ENCODE measurements around the gene PAPSS1.

Gene PAPSS1

DNA sequence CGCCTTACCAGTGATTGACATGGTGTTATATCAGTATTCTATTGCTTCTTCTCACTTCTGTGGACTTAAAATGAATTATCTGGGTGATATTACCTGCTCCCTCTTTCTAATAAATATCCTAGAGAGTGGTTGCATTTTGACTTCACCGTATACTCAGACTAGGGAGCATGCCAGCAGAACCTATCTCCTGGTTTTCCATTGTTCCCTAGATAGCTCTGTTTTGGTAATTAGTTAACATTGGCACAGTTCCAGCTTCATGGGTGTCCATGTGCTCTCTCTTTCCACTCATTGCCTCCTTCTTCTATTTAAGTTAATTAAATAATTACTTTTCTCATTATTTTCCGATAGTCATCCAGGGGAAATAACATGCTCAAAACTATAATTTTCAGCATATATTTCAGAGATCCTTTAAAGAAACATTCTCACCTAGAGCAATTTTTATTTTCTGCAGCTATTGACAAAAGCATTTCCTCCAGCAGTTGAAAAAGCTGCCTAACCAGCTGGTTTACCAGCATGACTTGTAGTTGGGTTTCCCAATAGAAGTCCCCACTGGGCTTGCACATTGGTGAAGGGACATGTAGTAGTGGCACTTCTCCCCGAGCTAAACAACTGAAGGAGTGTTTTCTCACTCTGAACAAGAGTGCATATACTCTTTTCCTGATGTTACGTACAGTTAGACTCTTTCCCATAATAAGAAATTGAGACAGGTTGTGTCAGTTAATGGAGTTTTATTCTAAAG is 27.9 kb upstream of the PAPSS1 start:
- Histone ChIP-seq H3K4me3 (ENCODE audit: low read length, poor library complexity, severe bottlenecking) (no peak overlapping the region), H3K79me2 (ENCODE audit: insufficient read depth, low read length) (no peaks in the 10 kb centered on the region), H3K9ac (ENCODE audit: low read depth, low read length, poor library complexity, severe bottlenecking) (no peak overlapping the region), H3K27me3 (ENCODE audit: insufficient read depth, low read length, poor library complexity, severe bottlenecking) (peaks cover 28% of the 10 kb centered on the region), H2AFZ (ENCODE audit: low read length) (no peak overlapping the region), H4K20me1 (ENCODE audit: insufficient read depth, low read length, poor library complexity, severe bottlenecking) (no peaks in the 10 kb centered on the region), H3K4me2 (ENCODE audit: low read depth, low read length, poor library complexity, severe bottlenecking) (no peak overlapping the region), H3K36me3 (ENCODE audit: insufficient read depth, low read length) (no peaks in the 10 kb centered on the region), H3F3A (ENCODE audit: low read depth) (no peaks in the 10 kb centered on the region), H3K9me2 (replicated peaks; ENCODE audit: low read depth, low read length) (no peaks in the 10 kb centered on the region), H3K9me3 (ENCODE audit: insufficient read depth, low read depth, low read length) (no peaks in the 10 kb centered on the region), H3K4me1 (ENCODE audit: insufficient read depth, low read length, poor library complexity, severe bottlenecking) (no peaks in the 10 kb centered on the region)
- TF ChIP-seq EZH2phosphoT487 (IDR thresholded peaks at IDR 0.05; ENCODE audit: borderline replicate concordance), result no peak
- TF ChIP-seq, protein P1, sequence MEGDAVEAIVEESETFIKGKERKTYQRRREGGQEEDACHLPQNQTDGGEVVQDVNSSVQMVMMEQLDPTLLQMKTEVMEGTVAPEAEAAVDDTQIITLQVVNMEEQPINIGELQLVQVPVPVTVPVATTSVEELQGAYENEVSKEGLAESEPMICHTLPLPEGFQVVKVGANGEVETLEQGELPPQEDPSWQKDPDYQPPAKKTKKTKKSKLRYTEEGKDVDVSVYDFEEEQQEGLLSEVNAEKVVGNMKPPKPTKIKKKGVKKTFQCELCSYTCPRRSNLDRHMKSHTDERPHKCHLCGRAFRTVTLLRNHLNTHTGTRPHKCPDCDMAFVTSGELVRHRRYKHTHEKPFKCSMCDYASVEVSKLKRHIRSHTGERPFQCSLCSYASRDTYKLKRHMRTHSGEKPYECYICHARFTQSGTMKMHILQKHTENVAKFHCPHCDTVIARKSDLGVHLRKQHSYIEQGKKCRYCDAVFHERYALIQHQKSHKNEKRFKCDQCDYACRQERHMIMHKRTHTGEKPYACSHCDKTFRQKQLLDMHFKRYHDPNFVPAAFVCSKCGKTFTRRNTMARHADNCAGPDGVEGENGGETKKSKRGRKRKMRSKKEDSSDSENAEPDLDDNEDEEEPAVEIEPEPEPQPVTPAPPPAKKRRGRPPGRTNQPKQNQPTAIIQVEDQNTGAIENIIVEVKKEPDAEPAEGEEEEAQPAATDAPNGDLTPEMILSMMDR (conservative IDR thresholded peaks at IDR 0.05; ENCODE audit: low read length), result no peak

DNA sequence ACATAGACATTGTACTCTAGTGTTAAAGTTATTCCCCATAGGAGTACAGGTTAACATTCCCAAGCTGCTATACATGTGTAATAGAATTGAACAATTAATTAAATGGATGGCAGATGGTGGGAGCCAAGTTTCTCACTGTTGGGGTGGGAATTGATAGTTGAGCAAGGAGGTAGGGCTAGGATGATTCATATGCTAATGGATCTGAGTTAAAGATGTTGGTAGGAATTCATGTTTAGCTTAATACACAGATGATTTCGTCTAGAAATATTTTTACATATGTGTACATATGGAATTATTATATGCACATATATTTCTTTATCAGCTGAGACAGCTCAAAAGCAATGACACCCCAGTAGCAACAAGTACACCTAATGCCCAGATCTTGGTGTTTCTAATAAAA is 26.1 kb upstream of the PAPSS1 start:
- Histone ChIP-seq H3K9me3 (ENCODE audit: insufficient read depth, low read depth, low read length) (no peaks in the 10 kb centered on the region), H3K9ac (ENCODE audit: low read depth, low read length, poor library complexity, severe bottlenecking) (no peak overlapping the region), H2AFZ (ENCODE audit: low read length) (no peak overlapping the region), H3K36me3 (ENCODE audit: insufficient read depth, low read length) (no peaks in the 10 kb centered on the region), H3K79me2 (ENCODE audit: insufficient read depth, low read length) (no peaks in the 10 kb centered on the region), H3F3A (ENCODE audit: low read depth) (no peaks in the 10 kb centered on the region), H4K20me1 (ENCODE audit: insufficient read depth, low read length, poor library complexity, severe bottlenecking) (no peaks in the 10 kb centered on the region), H3K4me1 (ENCODE audit: insufficient read depth, low read length, poor library complexity, severe bottlenecking) (no peaks in the 10 kb centered on the region), H3K4me2 (ENCODE audit: low read depth, low read length, poor library complexity, severe bottlenecking) (no peak overlapping the region), H3K4me3 (ENCODE audit: low read length, poor library complexity, severe bottlenecking) (no peak overlapping the region), H3K9me2 (replicated peaks; ENCODE audit: low read depth, low read length) (no peaks in the 10 kb centered on the region), H3K27me3 (ENCODE audit: insufficient read depth, low read length, poor library complexity, severe bottlenecking) (peaks cover 19% of the 10 kb centered on the region)
- TF ChIP-seq, protein P1 (conservative IDR thresholded peaks at IDR 0.05; ENCODE audit: low read length), result no peak
- TF ChIP-seq EZH2phosphoT487 (IDR thresholded peaks at IDR 0.05; ENCODE audit: borderline replicate concordance), result no peak

DNA sequence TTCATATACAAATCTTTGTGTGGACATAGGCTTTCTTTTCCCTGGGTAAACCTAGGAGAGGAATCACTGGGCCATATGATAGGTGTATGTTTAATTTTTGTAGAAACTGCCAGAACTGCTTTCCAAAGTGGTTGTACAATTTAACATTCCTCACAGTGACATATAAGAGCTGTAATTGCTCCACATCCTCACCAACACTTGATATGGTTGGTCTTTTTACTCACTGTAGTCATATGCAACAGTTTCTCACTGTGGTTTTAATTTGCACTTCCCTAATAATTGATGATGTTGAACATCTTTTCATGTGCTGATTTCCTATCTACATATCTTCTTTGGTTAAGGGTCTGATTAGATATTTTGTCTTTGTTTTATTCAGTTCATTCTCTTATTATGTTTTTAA is 24.5 kb upstream of the PAPSS1 start:
- Histone ChIP-seq H3K9me2 (replicated peaks; ENCODE audit: low read depth, low read length) (no peaks in the 10 kb centered on the region), H3K4me3 (ENCODE audit: low read length, poor library complexity, severe bottlenecking) (no peak overlapping the region)
- TF ChIP-seq EZH2phosphoT487 (IDR thresholded peaks at IDR 0.05; ENCODE audit: borderline replicate concordance), result no peak
- TF ChIP-seq, protein P1 (conservative IDR thresholded peaks at IDR 0.05; ENCODE audit: low read length), result no peak

More for the DNA sequence above, 24.5 kb upstream of the PAPSS1 start:
- no peaks in the 10 kb centered on the region for H3F3A ChIP-seq (ENCODE audit: low read depth)
- H3K79me2 ChIP-seq (ENCODE audit: insufficient read depth, low read length), result no peaks in the 10 kb centered on the region
- H4K20me1 ChIP-seq (ENCODE audit: insufficient read depth, low read length, poor library complexity, severe bottlenecking), result no peaks in the 10 kb centered on the region
- no peak overlapping the region for H2AFZ ChIP-seq (ENCODE audit: low read length)
- no peak overlapping the region for H3K9ac ChIP-seq (ENCODE audit: low read depth, low read length, poor library complexity, severe bottlenecking)
- H3K9me3 ChIP-seq (ENCODE audit: insufficient read depth, low read depth, low read length), result no peaks in the 10 kb centered on the region
- no peaks in the 10 kb centered on the region for H3K4me1 ChIP-seq (ENCODE audit: insufficient read depth, low read length, poor library complexity, severe bottlenecking)
- no peaks in the 10 kb centered on the region for H3K36me3 ChIP-seq (ENCODE audit: insufficient read depth, low read length)
- H3K27me3 ChIP-seq (ENCODE audit: insufficient read depth, low read length, poor library complexity, severe bottlenecking), result peaks cover 14% of the 10 kb centered on the region
- no peak overlapping the region for H3K4me2 ChIP-seq (ENCODE audit: low read depth, low read length, poor library complexity, severe bottlenecking)

Measured in Loucy (cell line).